T-helper 1 cell treated with Interleukin-12 subunit alpha and Interleukin-12 subunit beta and Interleukin-4 antibody, amounts not matched to agents 30 μg/mL and 1 μg/mL, for 36 hours (primary cell): ENCODE results near the gene RPAIN.
"Not testable (repeated sequence)": the region's sequence is repeated elsewhere in the genome, so short reads cannot be mapped to it uniquely, and the experiment has no call there.

Experiments used
- H3K27ac Mint-ChIP-seq: one replicate; pipeline ENCODE4 v1.8.0; 2021; ENCODE audit warnings: mild to moderate bottlenecking, mixed read lengths
- H3K27me3 Mint-ChIP-seq: one replicate; pipeline ENCODE4 v1.8.0; 2021; ENCODE audit warnings: low read depth, mixed read lengths
- H3K36me3 Mint-ChIP-seq: one replicate; pipeline ENCODE4 v1.8.0; 2021; ENCODE audit warnings: low read depth, mixed read lengths
- H3K4me1 Mint-ChIP-seq: one replicate; pipeline ENCODE4 v1.8.0; 2021; ENCODE audit warnings: low read depth, mixed read lengths
- H3K4me3 Mint-ChIP-seq: one replicate; pipeline ENCODE4 v1.8.0; 2021; ENCODE audit warnings: mild to moderate bottlenecking, moderate library complexity, mixed read lengths
- H3K9me3 Mint-ChIP-seq: one replicate; pipeline ENCODE4 v1.8.0; 2021; ENCODE audit warnings: mixed read lengths

Gene RPAIN

GRCh38 chr17:5416901-5417300 is 3.1 kb upstream of the RPAIN start:
- Mint-ChIP-seq H3K4me1 (peaks cover 28% of the 10 kb centered on the region), H3K27ac (no peak overlapping the region), H3K36me3 (peaks cover 30% of the 10 kb centered on the region), H3K9me3 (no peaks in the 10 kb centered on the region), H3K27me3 (no peaks in the 10 kb centered on the region), H3K4me3 (peak overlapping the region; percentile 59)

- H3K27me3 Mint-ChIP-seq = no peaks in the 10 kb centered on the region
- H3K9me3 Mint-ChIP-seq = no peaks in the 10 kb centered on the region
- peaks cover 27% of the 10 kb centered on the region for H3K4me1 Mint-ChIP-seq
- peak overlapping the region; percentile 98 for H3K27ac Mint-ChIP-seq
- peak overlapping the region; percentile 96 for H3K4me3 Mint-ChIP-seq
- peaks cover 22% of the 10 kb centered on the region for H3K36me3 Mint-ChIP-seq
These were observed 1.1 kb upstream of the RPAIN start for GRCh38 chr17:5418858-5419355.

DNA sequence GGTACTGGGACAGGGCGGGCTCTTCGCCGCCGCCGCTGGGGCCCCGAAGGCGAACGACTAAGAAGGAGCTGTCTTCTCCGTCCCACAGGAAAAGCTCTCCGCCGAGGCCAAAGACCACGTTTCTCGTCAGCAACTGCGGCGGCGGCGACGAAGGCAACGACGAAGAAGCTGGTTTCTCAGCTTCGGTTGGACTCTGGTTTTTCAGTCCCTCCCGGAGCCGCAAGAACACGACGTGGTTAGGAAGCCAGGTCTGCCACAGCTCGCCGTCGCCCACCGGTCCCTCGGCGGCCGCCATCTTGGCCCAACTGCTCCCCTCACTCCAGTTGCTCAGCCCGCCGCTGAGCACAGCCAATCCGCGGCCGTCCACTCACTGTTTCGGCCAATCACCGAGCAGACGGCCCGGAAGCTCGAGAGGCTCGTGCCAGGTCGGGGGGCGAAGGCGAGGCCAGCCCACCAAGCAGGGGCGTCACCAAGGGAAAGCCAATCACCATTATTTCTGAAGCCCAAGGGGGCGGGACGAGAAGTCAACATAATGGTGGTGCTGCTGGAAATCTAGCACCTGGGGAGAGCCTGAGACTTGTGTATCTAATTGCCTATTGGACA is 525 bp upstream of the RPAIN start, which contains the start of gene NUP88:
TSS of gene NUP88 (minus strand) at position 307 of the 603 bp plus-strand sequence. CDS start at position 295, 12 bp downstream.
- Mint-ChIP-seq H3K27me3 (no peaks in the 10 kb centered on the region), H3K36me3 (peaks cover 22% of the 10 kb centered on the region), H3K4me3 (peak within 1 kb of the TSS; percentile 96), H3K4me1 (peaks cover 27% of the 10 kb centered on the region), H3K27ac (peak within 1 kb of the TSS; percentile 98), H3K9me3 (no peaks in the 10 kb centered on the region)

DNA sequence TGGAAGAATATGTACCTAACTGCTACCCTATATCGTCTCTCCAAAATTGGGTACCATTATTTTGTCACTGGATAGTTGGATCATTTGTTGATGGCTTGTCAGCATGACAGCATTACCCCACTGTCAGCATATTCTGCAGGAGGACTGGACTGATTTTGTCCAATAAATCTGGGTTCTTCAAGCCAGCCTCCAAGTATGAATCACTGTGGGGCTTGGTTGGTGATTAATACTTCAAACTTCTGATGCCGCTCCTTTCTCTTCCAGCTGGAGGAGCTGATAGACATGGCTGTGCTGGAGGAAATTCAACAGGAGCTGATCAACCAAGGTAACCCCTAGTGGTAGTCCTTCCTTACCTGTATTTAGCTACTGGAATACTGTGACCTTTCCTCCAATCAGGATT is 2.5 kb downstream of the RPAIN start:
- Mint-ChIP-seq H3K4me1 (peaks cover 22% of the 10 kb centered on the region), H3K4me3 (no peak overlapping the region), H3K27ac (no peak overlapping the region), H3K27me3 (no peaks in the 10 kb centered on the region), H3K9me3 (no peaks in the 10 kb centered on the region), H3K36me3 (peaks cover 29% of the 10 kb centered on the region)

- H3K36me3 Mint-ChIP-seq = peaks cover 36% of the 10 kb centered on the region
- H3K9me3 Mint-ChIP-seq = no peaks in the 10 kb centered on the region
- H3K27ac Mint-ChIP-seq = no peak overlapping the region
- H3K27me3 Mint-ChIP-seq = no peaks in the 10 kb centered on the region
- H3K4me3 Mint-ChIP-seq = no peak overlapping the region
- H3K4me1 Mint-ChIP-seq = peaks cover 17% of the 10 kb centered on the region
These were observed 4.9 kb downstream of the RPAIN start for GRCh38 chr17:5424909-5425308.

DNA sequence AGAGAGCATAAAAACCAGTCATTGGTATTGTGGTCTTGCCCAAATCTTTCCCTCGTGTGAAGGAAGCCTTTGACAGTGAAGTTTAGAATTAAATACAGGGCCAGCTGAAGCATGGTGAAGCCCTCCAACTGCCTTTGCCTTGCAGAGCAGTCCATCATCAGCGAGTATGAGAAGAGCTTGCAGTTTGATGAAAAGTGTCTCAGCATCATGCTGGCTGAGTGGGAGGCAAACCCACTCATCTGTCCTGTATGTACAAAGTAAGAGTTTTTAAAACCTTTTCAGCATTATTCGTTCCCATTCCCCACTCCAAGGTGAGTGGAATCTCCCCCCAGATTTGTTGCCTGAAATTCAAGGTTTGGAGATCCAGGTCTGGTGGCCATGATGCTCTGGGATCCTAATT is 5.8 kb downstream of the RPAIN start:
- Mint-ChIP-seq H3K4me1 (peaks cover 18% of the 10 kb centered on the region), H3K36me3 (peaks cover 40% of the 10 kb centered on the region), H3K9me3 (no peaks in the 10 kb centered on the region), H3K4me3 (no peak overlapping the region), H3K27me3 (no peaks in the 10 kb centered on the region), H3K27ac (no peak overlapping the region)

DNA sequence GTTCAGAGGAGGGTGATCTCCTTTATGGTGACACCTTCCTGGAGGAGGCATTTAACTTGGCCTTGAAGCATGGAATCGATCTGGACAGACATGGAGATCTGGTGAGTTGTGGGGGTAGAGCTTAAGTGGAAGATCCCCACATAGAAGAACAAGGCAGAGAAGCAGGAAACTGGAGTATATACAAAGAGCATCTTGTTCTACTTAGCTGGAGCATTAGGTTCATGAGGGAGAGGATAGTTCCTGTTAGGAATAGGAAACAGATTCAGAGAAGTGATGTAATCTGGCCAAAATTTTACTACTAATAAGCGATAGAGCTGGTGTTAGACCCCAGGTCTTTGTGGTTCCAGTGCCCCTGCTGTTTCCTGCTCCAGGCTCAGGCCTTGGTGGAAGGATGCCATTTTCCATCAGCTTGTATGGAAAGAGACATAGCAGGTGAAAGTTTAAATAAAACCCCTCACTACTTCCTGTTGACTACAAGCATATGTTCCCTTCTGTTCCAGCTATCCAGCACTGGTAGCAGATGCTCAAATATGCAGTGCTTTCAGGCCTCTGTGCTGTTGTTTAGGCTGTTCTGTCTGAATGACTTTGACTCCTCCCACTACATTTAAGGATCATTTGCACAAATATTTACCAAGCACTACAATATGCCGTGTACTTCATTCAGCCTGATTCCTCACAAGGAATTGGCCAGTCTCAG is 9.4 kb downstream of the RPAIN start:
- H3K9me3 Mint-ChIP-seq = no peaks in the 10 kb centered on the region
- peaks cover 13% of the 10 kb centered on the region for H3K4me1 Mint-ChIP-seq
- no peak overlapping the region for H3K27ac Mint-ChIP-seq
- H3K4me3 Mint-ChIP-seq = no peak overlapping the region
- no peaks in the 10 kb centered on the region for H3K27me3 Mint-ChIP-seq
- H3K36me3 Mint-ChIP-seq = peaks cover 51% of the 10 kb centered on the region

GRCh38 chr17:5430413-5430999 is 10.5 kb downstream of the RPAIN start:
- no peaks in the 10 kb centered on the region for H3K9me3 Mint-ChIP-seq
- peaks cover 55% of the 10 kb centered on the region for H3K36me3 Mint-ChIP-seq
- H3K27me3 Mint-ChIP-seq = no peaks in the 10 kb centered on the region
- H3K4me3 Mint-ChIP-seq = no peak overlapping the region
- no peak overlapping the region for H3K27ac Mint-ChIP-seq
- H3K4me1 Mint-ChIP-seq = peaks cover 16% of the 10 kb centered on the region

- H3K4me3 Mint-ChIP-seq, H3K27me3 Mint-ChIP-seq, H3K27ac Mint-ChIP-seq, H3K9me3 Mint-ChIP-seq: not testable (repeated sequence)
- peaks cover 19% of the 10 kb centered on the region for H3K4me1 Mint-ChIP-seq
- H3K36me3 Mint-ChIP-seq = peaks cover 52% of the 10 kb centered on the region
These were observed 11.3 kb downstream of the RPAIN start for GRCh38 chr17:5431234-5431633.

DNA sequence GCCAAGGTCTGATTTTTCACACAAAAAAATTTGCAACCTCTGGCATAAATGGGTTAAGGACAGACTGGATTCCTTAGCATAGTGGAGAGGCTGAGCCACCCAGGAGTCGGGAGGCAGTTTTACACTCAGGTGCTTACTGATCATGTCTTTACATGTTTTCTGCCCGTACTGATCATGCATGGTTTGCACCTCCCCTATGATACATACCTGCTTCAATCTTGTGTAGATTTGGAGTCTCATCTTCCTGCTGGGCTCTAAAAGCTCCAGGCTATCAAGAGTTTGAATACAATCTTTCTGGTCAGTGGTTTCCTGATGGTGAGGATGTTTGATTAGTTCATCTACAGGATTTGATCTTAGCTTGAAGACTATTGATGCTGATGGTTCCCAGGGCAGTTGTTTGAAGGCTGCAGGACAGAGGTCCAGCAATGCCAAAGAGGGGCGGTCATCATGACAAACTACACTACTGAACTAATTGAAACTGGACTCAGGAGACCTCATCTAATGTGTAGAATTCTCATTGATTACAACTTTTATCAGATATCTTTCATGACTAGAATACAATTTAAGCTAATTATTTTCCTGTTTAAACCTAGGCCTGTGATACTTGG is 12.1 kb downstream of the RPAIN start:
- no peak overlapping the region for H3K27ac Mint-ChIP-seq
- no peaks in the 10 kb centered on the region for H3K27me3 Mint-ChIP-seq
- peaks cover 58% of the 10 kb centered on the region for H3K36me3 Mint-ChIP-seq
- H3K4me1 Mint-ChIP-seq = peaks cover 27% of the 10 kb centered on the region
- H3K4me3 Mint-ChIP-seq = no peak overlapping the region
- no peaks in the 10 kb centered on the region for H3K9me3 Mint-ChIP-seq

DNA sequence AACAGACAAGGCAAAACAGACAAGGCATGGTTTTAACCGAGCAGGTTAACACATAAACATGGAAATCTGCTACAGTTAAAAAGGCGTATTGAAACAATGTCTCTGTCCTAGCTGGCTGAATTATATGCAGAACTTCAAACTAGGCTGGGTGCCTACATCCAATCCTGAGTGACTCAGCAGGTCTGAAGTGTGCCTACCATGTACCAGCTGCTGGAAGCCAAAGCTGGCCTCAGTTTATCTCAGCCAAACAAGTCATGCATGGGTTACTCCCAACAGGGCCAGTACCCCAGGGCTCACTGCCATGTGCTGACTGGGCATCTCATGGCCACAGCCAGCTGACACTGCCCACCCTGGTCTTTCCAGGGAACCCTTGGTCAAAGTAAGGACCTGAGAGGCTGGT is 15.0 kb downstream of the RPAIN start:
- Mint-ChIP-seq H3K27me3 (no peaks in the 10 kb centered on the region), H3K4me3 (no peak overlapping the region), H3K4me1 (peaks cover 46% of the 10 kb centered on the region), H3K36me3 (peaks cover 62% of the 10 kb centered on the region), H3K27ac (no peak overlapping the region), H3K9me3 (no peaks in the 10 kb centered on the region)

DNA sequence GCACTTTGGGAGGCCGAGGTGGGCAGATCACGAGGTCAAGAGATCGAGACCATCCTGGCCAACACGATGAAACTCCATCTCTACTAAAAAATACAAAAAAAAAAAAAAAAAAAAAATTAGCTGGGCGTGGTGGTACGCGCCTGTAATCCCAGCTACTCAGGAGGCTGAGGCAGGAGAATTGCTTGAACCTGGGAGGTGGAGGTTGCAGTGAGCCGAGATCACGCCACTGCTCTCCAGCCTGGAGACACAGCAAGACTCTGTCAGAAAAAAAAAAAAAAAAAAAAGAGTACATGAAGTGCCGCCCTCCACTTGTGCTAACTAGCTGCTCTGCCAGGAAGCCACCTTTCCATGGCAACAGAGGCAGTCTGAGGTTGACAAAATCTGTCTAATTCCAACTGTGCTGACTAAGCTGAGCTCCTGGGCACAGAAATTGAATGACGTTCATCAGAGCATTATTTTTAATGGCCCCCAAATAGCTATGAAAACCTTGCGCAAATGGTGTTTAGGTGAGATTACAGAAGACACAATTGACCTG is 15.9 kb downstream of the RPAIN start:
- peaks cover 43% of the 10 kb centered on the region for H3K4me1 Mint-ChIP-seq
- not testable (repeated sequence) for H3K27ac Mint-ChIP-seq, H3K27me3 Mint-ChIP-seq, H3K9me3 Mint-ChIP-seq
- peaks cover 58% of the 10 kb centered on the region for H3K36me3 Mint-ChIP-seq
- H3K4me3 Mint-ChIP-seq = peak overlapping the region; percentile 10

DNA sequence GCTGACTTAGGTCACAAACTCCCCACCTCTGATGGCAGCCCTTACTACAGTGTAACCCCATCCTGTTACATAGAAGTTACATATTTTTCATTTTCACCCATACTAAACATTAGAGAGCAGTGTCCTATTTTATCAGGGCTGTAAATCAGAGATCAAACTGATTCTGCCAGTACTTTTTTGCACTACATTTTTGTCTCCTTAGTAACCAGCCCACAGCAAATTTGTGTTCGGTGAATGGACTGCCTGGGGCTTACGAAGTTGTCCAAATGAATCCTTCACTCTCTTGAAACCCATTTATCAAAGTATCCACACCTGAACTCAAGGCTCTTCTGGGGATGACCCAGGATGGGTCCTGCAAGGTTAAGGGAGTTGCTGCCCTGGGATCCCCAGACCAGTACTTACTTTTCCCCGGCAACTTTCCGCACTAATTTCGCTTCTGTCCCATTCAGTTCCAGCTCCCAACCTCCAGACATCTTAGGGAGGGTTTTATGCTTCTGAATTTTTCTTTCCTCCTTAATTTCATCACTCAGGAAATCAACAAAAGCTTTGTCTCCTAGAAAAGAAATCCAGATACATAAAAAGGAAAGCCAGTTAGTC is 17.8 kb downstream of the RPAIN start:
- H3K36me3 Mint-ChIP-seq = peaks cover 45% of the 10 kb centered on the region
- H3K4me1 Mint-ChIP-seq = peaks cover 37% of the 10 kb centered on the region
- no peaks in the 10 kb centered on the region for H3K9me3 Mint-ChIP-seq
- peak overlapping the region; percentile 83 for H3K27ac Mint-ChIP-seq
- no peaks in the 10 kb centered on the region for H3K27me3 Mint-ChIP-seq
- peak overlapping the region; percentile 84 for H3K4me3 Mint-ChIP-seq

DNA sequence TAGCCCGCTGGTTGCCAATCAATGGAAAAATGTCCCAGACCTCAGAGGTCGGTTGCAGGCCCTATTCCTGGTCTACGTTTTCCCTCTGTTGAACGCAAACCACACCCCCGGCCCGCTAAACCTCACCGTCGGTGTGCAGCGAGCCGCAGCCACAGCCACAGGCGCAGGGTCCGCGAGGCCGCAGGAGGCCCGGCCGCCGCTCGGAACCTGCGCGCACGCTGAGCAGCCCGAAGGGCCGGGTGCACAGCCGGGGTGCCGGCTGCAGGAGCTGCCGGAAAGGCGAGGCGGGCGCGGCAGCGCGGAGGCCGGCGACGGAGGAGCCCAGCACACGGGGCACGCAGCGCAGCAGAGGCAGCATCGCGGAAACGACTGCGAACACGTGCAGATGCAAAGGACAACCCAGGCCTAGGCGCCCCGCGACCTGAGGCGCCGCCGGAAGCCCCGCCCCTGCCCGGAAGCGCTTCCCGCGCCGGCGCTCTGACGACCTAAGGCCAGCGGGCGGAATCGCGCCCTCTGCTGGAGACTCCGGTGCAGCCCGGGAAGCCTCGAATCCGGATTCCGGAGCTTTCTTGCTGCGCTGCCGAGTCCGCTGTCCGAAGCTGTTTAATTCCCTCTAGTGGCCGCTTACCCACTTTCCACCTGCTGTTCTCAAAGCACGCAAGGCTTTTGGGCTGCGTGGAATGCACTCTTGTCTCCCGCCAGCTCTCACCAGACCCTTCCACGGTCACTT is 18.9 kb downstream of the RPAIN start, which contains the start of gene C1QBP:
TSS of gene C1QBP (minus strand) at position 440 of the 730 bp plus-strand sequence. CDS start at position 358, 82 bp downstream.
- peak within 1 kb of the TSS; percentile 87 for H3K27ac Mint-ChIP-seq
- H3K36me3 Mint-ChIP-seq = peaks cover 35% of the 10 kb centered on the region
- no peaks in the 10 kb centered on the region for H3K27me3 Mint-ChIP-seq
- no peaks in the 10 kb centered on the region for H3K9me3 Mint-ChIP-seq
- peak within 1 kb of the TSS; percentile 84 for H3K4me3 Mint-ChIP-seq
- H3K4me1 Mint-ChIP-seq = peaks cover 37% of the 10 kb centered on the region
